Cardiac fibroblast (primary cell): ENCODE results near the gene THADA.

Experiments used
- DNase-seq, 2 donors: peaks; one replicate each; pipeline versions ENCODE4 v3.0.0 to v3.0.0-alpha.2; 2010; ENCODE audit warnings: low read depth in 2 of 2
- H3K4me3 ChIP-seq, 2 donors: replicated peaks in 1 of 2; 1 replicate in 1 of 2; 2 replicates in 1 of 2; pipeline ENCODE4 v1.5.1; 2011; ENCODE audit warnings: low read depth in 2 of 2, low read length in 2 of 2, mild to moderate bottlenecking in 2 of 2, moderate library complexity in 1 of 2
- TF ChIP-seq, protein P1 (sequence below): IDR thresholded peaks from one replicate; pipeline ENCODE4 v1.5.1; 2011; ENCODE audit warnings: low read depth, mild to moderate bottlenecking, low read length, inconsistent platforms

THADA gene

DNA sequence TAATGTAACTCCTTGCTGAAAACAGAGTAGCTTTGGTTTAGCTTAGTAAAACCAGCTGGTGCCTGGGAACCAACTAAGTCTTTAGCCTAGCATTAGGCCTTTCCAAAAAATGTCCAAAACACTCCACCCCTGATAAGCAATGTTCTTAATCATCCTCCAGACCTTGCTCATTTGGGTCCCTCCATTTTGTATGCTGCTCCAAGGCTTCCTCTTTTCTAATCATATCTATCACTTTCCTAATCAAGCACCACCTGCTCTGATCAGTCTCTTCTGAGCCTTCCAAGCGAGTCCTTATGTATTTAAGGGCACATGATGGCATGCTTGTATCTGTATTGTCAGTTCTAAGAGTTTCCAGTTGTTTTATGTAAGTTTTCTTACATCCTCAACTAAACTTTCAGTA is 23.6 kb downstream of the THADA start:
- no peak for DNase-seq
- TF ChIP-seq, protein P1, sequence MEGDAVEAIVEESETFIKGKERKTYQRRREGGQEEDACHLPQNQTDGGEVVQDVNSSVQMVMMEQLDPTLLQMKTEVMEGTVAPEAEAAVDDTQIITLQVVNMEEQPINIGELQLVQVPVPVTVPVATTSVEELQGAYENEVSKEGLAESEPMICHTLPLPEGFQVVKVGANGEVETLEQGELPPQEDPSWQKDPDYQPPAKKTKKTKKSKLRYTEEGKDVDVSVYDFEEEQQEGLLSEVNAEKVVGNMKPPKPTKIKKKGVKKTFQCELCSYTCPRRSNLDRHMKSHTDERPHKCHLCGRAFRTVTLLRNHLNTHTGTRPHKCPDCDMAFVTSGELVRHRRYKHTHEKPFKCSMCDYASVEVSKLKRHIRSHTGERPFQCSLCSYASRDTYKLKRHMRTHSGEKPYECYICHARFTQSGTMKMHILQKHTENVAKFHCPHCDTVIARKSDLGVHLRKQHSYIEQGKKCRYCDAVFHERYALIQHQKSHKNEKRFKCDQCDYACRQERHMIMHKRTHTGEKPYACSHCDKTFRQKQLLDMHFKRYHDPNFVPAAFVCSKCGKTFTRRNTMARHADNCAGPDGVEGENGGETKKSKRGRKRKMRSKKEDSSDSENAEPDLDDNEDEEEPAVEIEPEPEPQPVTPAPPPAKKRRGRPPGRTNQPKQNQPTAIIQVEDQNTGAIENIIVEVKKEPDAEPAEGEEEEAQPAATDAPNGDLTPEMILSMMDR, result no peak
- no peak overlapping the region for H3K4me3 ChIP-seq

DNA sequence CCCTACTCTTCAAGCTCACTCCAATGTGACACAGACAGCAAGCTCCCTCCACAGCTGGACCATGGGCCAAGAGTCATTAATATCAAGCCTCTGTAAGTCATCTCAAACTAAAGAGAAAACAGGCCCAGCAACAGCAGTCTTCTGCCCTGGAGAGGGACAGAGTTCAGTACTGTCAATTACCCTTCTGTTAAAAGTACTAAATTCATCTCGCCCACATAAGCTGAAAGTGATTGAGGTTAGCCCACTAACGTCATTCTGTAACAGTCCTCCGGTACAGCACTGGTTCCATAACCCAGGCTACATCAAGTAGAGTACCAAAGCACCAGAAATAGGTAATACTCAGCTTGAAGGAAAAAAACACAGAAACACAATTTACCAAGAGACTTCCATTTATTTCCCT is 25.9 kb downstream of the THADA start:
- TF ChIP-seq, protein P1, result no peak
- no peak overlapping the region for H3K4me3 ChIP-seq
- no peak for DNase-seq

DNA sequence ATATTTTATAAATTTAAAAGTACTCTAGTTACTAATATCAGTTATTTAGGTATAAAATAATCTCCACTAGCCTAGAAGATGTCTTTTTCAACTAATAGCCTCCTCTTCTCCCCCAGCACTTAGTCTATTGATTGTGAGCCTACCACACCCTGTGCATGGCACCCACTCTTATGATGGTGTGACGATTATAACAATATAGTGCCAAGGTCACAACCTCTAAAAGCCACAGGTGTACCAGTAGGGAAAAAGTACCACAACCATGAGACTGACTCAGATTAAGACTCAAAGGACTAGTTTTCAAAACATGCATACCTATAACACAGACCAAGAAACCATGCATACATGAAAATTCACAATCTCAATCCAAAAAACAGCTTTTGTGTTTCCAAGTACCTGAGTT is 27.6 kb downstream of the THADA start:
- DNase-seq, result no peak
- H3K4me3 ChIP-seq, result no peak overlapping the region
- TF ChIP-seq, protein P1, result no peak

DNA sequence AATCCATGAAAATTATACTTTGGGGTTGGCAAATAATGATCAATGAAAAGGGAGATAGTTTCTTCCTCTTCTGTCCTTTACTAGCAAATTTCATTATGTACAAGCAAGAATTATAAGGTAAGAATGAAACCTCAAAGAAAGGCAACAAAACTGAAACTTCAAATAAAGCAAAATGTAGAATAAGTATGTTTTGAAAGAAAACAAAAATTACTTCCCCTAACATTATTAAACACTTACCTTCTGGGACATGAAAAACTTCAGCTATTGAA is 29.4 kb downstream of the THADA start:
- TF ChIP-seq, protein P1, result no peak
- no peak for DNase-seq
- no peak overlapping the region for H3K4me3 ChIP-seq

DNA sequence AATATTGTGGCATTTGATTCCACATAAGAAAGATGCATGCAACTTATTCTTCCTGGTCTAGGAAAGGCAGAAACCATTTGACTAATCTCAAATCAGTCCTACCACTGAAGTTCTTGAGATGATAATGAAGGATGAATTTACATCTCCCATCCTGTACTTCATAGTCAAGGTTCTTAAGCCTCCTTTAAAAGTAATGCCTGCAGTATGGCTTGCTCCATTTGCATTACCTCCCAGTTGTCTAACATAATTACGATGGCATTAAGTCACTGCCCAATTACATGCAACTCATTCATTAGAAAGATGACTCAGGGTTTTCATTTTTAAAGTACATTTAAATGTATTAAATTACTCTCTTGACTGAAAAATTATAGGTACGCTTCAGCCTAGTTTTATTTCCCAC is 32.2 kb downstream of the THADA start:
- no peak overlapping the region for H3K4me3 ChIP-seq
- no peak for DNase-seq
- TF ChIP-seq, protein P1, result no peak

DNA sequence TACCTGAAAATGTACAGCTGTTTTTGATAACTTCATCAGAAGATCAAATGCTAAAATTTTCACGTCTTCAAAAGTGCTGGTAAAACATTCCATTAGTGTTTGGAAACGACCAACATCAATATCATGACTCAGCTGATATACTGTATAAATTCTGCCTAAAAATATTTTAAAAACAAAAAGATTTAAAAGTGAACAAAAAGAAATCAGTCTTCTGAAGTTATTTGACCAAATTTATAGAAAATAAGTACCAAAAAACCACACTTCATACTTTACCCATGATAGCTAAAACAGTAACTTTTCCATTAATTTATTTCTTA is 35.6 kb downstream of the THADA start:
- TF ChIP-seq, protein P1, result no peak
- no peak overlapping the region for H3K4me3 ChIP-seq
- no peak for DNase-seq

DNA sequence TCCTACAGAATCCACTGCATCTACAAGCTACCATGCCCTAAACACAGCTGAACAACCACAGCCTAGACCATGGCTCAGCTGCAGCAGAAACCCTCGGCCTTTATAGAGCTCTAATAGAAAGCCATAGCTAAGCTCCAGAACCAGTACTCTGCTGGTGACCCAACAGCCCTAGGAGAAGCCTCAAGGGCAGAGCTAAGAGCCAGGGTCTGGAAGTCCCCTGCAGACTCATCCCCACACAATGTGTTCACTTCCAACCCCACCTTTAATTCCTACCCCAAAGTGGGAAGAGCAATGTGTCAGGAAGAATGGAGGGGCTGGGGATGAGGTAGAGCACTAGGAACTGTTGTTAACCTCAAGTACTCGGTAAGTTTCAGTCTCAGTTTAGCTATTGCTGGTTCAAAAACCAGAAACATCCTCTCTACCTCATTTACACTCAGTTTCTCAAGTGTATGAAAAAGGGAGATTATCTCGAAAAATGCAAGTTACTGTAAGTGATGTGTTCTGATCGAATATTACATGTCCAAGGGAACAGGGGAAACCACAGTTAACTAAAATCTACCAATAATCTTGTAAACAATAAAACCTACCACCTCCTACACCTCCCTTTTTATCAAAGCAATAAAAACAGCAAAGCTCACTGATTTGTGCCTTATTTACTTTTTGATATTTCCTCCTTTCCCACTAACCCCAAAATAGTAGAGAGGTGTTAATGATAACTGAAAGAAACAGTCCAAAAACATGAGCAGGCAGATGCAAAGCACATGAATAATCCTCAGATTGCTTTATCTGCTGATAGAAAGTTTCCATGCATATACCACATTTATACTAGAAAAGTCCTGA is 36.2 kb downstream of the THADA start:
- H3K4me3 ChIP-seq, result no peak overlapping the region
- DNase-seq, result no peak
- TF ChIP-seq, protein P1, result no peak
